Colonic mucosa (tissue), 4 donors: ENCODE measurements around the gene PSMA7. TPM values are rescaled to one million over a fixed set of nuclear protein-coding genes. Genes with fewer than 3 reads are reported as not detected.

Source experiments
- DNase-seq: peaks from one replicate; pipeline ENCODE4 v3.0.0-alpha.2; 2020
- H3K27ac ChIP-seq: fragments of 200-600 bp; one replicate; pipeline ENCODE4 v1.8.0; 2021
- H3K27me3 ChIP-seq: fragments of 200-600 bp; one replicate; pipeline ENCODE4 v1.8.0; 2021
- H3K36me3 ChIP-seq: fragments of 200-600 bp; one replicate; pipeline ENCODE4 v1.8.0; 2021
- H3K4me1 ChIP-seq: fragments of 200-600 bp; one replicate; pipeline ENCODE4 v1.8.0; 2021; ENCODE audit warnings: mild to moderate bottlenecking
- H3K4me3 ChIP-seq: fragments of 200-600 bp; one replicate; pipeline ENCODE4 v1.8.0; 2021
- H3K9ac ChIP-seq, 2 donors: one replicate each; pipeline ENCODE4 v1.7.0; 2013; ENCODE audit warnings: control low read depth in 2 of 2, low read depth in 2 of 2, low read length in 2 of 2
- H3K9me3 ChIP-seq: fragments of 200-600 bp; one replicate; pipeline ENCODE4 v1.8.0; 2021
- CTCF ChIP-seq: fragments of 200-600 bp; IDR thresholded peaks from one replicate; pipeline ENCODE4 v1.8.0; 2022; ENCODE audit warnings: antibody characterized with exemption, mild to moderate bottlenecking
- intact Hi-C: fragments of 100-400 bp; cut with DNase I; formaldehyde crosslinking; loops from one replicate; pipeline ENCODE4 v1.14.1; 2022
- total RNA-seq, 2 donors: library from RNA; stranded (reverse); fragmentation: NEBNext Ultra II Directional in 1 of 2; extraction: Animal tissue kit (Norgen Biotek cat#: 25700) in 1 of 2; gene quantifications; one replicate each; pipeline ENCODE4 v1.2.1, GENCODE V29; 2021
- donor health status: healthy.
- donor health status: DM: no; HTN: no; CAD: no.
- donor health status: DM: no; HTN: no; CAD: no.

The PSMA7 gene
- total RNA-seq, 2 donors from 2014 or later = 164 to 315 TPM

- no peaks in the 10 kb centered on the region for H3K27me3 ChIP-seq
- no peak overlapping the region for H3K9ac ChIP-seq
- intact Hi-C loops = no loop called here
- H3K9me3 ChIP-seq = no peaks in the 10 kb centered on the region
- no peaks in the 10 kb centered on the region for H3K36me3 ChIP-seq
- H3K4me1 ChIP-seq = peaks cover 7% of the 10 kb centered on the region
- no peak for DNase-seq
- H3K4me3 ChIP-seq = no peak overlapping the region
- no peak for TF ChIP-seq CTCF
- H3K27ac ChIP-seq = no peak overlapping the region
Measured at GRCh38 chr20:62186887-62187866, 44.0 kb upstream of the PSMA7 start.

GRCh38 chr20:62186096-62186426 is 42.9 kb upstream of the PSMA7 start:
- Histone ChIP-seq H3K36me3 (no peaks in the 10 kb centered on the region), H3K27me3 (no peaks in the 10 kb centered on the region), H3K4me1 (peaks cover 7% of the 10 kb centered on the region), H3K9ac (no peak overlapping the region), H3K9me3 (no peaks in the 10 kb centered on the region), H3K27ac (no peak overlapping the region), H3K4me3 (no peak overlapping the region)
- no peak for DNase-seq
- no peak for TF ChIP-seq CTCF
- intact Hi-C loops = no loop called here

- intact Hi-C loops = no loop called here
Measured at GRCh38 chr20:62183426-62184142, 40.4 kb upstream of the PSMA7 start.

GRCh38 chr20:62182469-62183425 is 39.6 kb upstream of the PSMA7 start, which contains the start of gene MTG2:
MTG2 (plus strand) TSS chr20:62183028; CDS start chr20:62193421, 10,393 bp downstream.
- no peak for TF ChIP-seq CTCF
- intact Hi-C loops = no loop called here
- Histone ChIP-seq H3K27me3 (no peaks in the 10 kb centered on the region), H3K4me3 (peak within 1 kb of the TSS; percentile 98), H3K9me3 (no peaks in the 10 kb centered on the region), H3K9ac (peak within 1 kb of the TSS; percentile 91 to 97), H3K36me3 (no peaks in the 10 kb centered on the region), H3K27ac (peak within 1 kb of the TSS; percentile 82), H3K4me1 (peaks cover 7% of the 10 kb centered on the region)
- DNase-seq = peak; percentile 98

More at GRCh38 chr20:62183426-62184142, 40.4 kb upstream of the PSMA7 start:
- TF ChIP-seq CTCF = no peak
- Histone ChIP-seq H3K9ac (peak overlapping the region; percentile 87 to 91), H3K27ac (peak overlapping the region; percentile 82), H3K27me3 (no peaks in the 10 kb centered on the region), H3K4me1 (peaks cover 7% of the 10 kb centered on the region), H3K4me3 (peak overlapping the region; percentile 98), H3K36me3 (no peaks in the 10 kb centered on the region), H3K9me3 (no peaks in the 10 kb centered on the region)
- DNase-seq = no peak

- TF ChIP-seq CTCF = no peak
- Histone ChIP-seq H3K36me3 (no peaks in the 10 kb centered on the region), H3K27me3 (no peaks in the 10 kb centered on the region), H3K4me3 (no peak overlapping the region), H3K9me3 (no peaks in the 10 kb centered on the region), H3K27ac (no peak overlapping the region), H3K9ac (peak overlapping the region in 1 of 2 donors; percentile 91), H3K4me1 (peaks cover 7% of the 10 kb centered on the region)
- intact Hi-C loops = no loop called here
- no peak for DNase-seq
Measured at GRCh38 chr20:62181808-62182207, 38.6 kb upstream of the PSMA7 start.
